Endothelial cell (in vitro differentiated cells): ENCODE results near the gene PSMA4. TPM values are rescaled to one million over a fixed set of nuclear protein-coding genes. Genes with fewer than 3 reads are reported as not detected.

ENCODE experiments used
- DNase-seq: peaks from one replicate; pipeline ENCODE4 v3.0.0; 2021; ENCODE audit warnings: low spot score
- H3K27ac Mint-ChIP-seq: one replicate; pipeline ENCODE4 v1.8.0; 2021; ENCODE audit warnings: mixed read lengths, inconsistent platforms; ENCODE audit not compliant: unreplicated experiment
- H3K27me3 Mint-ChIP-seq: one replicate; pipeline ENCODE4 v1.8.0; 2021; ENCODE audit warnings: mild to moderate bottlenecking, moderate library complexity, mixed read lengths, inconsistent platforms; ENCODE audit not compliant: unreplicated experiment
- H3K36me3 Mint-ChIP-seq: one replicate; pipeline ENCODE4 v1.8.0; 2021; ENCODE audit warnings: mild to moderate bottlenecking, low read depth, mixed read lengths, inconsistent platforms; ENCODE audit not compliant: unreplicated experiment
- H3K4me1 Mint-ChIP-seq: one replicate; pipeline ENCODE4 v1.8.0; 2021; ENCODE audit warnings: mild to moderate bottlenecking, mixed read lengths, inconsistent platforms; ENCODE audit not compliant: unreplicated experiment
- H3K4me3 Mint-ChIP-seq: one replicate; pipeline ENCODE4 v1.8.0; 2021; ENCODE audit warnings: mild to moderate bottlenecking, mixed read lengths, inconsistent platforms; ENCODE audit not compliant: unreplicated experiment
- H3K9me3 Mint-ChIP-seq: one replicate; pipeline ENCODE4 v1.8.0; 2021; ENCODE audit warnings: mixed read lengths, inconsistent platforms; ENCODE audit not compliant: unreplicated experiment
- total RNA-seq: library from RNA; stranded (reverse); fragmentation: NEBNext Ultra II Directional; extraction: Animal tissue kit (Norgen Biotek cat#: 25700); gene quantifications from one replicate; pipeline ENCODE4 v1.2.1, GENCODE V29; 2021; ENCODE audit not compliant: unreplicated experiment
- TF ChIP-seq, protein P1 (sequence below): fragments of 200-600 bp; sonication (generic); IDR thresholded peaks from one replicate; pipeline ENCODE4 v1.5.0; 2021; ENCODE audit warnings: antibody characterized with exemption; ENCODE audit not compliant: unreplicated experiment

PSMA4 gene
- total RNA-seq, 1 donor from 2014 or later, result 169 TPM

DNA sequence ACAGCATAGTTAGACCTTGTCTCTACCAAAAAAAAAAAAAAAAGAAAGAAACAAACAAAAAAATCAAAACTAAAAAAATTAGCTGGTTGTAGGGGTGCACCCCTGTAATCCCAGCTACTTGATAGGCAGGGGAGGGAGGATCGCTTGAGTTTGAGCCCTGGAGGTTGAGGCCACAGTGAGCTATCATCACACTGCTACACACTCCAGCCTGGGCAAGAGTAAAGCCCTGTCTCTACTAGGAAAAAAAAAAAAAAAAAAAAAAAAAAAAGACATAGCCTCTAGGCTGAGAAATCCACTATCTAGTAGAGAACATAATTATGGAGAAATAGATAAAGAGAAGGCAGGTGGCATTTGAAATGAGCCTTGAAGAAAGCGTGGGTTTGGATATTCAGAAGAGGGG, 22.8 kb downstream of the PSMA4 start:
- H3K36me3 Mint-ChIP-seq, result no peaks in the 10 kb centered on the region
- no peak overlapping the region for H3K4me3 Mint-ChIP-seq
- H3K27me3 Mint-ChIP-seq, result peaks cover 3% of the 10 kb centered on the region
- no peak overlapping the region for H3K27ac Mint-ChIP-seq
- no peaks in the 10 kb centered on the region for H3K9me3 Mint-ChIP-seq
- peaks cover 24% of the 10 kb centered on the region for H3K4me1 Mint-ChIP-seq
- DNase-seq, result no peak
- TF ChIP-seq, protein P1, sequence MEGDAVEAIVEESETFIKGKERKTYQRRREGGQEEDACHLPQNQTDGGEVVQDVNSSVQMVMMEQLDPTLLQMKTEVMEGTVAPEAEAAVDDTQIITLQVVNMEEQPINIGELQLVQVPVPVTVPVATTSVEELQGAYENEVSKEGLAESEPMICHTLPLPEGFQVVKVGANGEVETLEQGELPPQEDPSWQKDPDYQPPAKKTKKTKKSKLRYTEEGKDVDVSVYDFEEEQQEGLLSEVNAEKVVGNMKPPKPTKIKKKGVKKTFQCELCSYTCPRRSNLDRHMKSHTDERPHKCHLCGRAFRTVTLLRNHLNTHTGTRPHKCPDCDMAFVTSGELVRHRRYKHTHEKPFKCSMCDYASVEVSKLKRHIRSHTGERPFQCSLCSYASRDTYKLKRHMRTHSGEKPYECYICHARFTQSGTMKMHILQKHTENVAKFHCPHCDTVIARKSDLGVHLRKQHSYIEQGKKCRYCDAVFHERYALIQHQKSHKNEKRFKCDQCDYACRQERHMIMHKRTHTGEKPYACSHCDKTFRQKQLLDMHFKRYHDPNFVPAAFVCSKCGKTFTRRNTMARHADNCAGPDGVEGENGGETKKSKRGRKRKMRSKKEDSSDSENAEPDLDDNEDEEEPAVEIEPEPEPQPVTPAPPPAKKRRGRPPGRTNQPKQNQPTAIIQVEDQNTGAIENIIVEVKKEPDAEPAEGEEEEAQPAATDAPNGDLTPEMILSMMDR, result no peak

DNA sequence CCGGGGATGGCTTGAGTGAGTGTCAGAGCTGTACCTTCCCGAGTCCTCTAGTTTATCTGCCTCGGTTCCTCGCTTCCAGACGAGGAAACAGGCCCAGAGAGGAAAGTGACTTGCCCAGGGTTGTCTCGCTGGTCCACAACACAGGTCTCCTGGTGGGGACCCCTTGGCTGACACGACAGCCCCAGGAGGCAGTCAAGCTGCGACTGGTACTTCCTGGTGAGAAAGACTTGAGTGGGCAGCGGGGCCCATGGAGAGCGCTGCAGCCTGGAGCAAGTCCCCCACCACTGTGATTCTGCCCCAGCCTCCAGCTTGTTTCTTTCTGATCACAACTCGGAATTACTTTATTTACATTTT, 24.5 kb downstream of the PSMA4 start:
- Mint-ChIP-seq H3K27me3 (peaks cover 3% of the 10 kb centered on the region), H3K4me3 (peak overlapping the region; percentile 82), H3K27ac (peak overlapping the region; percentile 13), H3K9me3 (no peaks in the 10 kb centered on the region), H3K36me3 (no peaks in the 10 kb centered on the region), H3K4me1 (peaks cover 24% of the 10 kb centered on the region)
- DNase-seq, result peak; percentile 6
- TF ChIP-seq, protein P1, result no peak

DNA sequence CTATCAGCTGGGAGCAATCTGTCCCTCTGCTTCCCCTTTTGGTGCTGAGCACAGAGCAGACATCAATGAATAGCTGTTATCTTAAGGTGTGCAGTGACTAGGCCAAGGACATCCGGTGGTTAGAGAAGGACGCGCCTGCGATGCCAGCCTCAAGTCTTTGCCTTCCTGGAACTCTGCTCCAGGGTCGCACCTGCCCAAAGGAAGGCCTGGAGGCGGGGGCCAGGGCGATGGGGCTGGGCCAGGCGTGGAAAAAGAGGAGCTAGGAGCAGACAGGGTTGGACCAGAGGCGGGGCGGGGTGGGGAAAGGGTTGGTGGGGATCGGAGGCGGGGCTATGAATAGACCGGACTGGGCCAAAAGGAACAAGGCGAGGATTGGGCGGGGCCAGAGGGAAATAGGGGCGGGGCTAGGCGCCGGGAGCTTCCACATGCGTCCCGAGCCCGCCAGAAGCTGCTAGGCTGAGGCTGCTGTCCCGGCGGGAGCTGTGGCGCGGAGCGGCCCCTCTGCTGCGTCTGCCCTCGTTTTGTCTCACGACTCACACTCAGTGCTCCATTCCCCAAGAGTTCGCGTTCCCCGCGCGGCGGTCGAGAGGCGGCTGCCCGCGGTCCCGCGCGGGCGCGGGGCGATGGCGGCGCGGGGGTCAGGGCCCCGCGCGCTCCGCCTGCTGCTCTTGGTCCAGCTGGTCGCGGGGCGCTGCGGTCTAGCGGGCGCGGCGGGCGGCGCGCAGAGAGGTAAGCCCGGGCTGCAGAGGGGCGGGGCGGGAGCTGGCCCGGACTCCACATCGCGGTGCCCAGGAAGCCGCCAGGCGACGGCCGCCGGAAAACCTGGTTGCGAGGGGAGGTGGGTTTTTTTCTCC, 25.1 kb downstream of the PSMA4 start, which contains the start of gene CHRNA5:
Gene CHRNA5 (plus strand): TSS at position 424 of the 854 bp plus-strand sequence. CDS start 200 bp downstream, at position 624.
- peaks cover 3% of the 10 kb centered on the region for H3K27me3 Mint-ChIP-seq
- peak within 1 kb of the TSS; percentile 98 for H3K4me3 Mint-ChIP-seq
- peak within 1 kb of the TSS; percentile 91 for H3K27ac Mint-ChIP-seq
- DNase-seq, result peak; percentile 88
- no peaks in the 10 kb centered on the region for H3K36me3 Mint-ChIP-seq
- TF ChIP-seq, protein P1, result no peak
- peaks cover 24% of the 10 kb centered on the region for H3K4me1 Mint-ChIP-seq
- no peaks in the 10 kb centered on the region for H3K9me3 Mint-ChIP-seq

DNA sequence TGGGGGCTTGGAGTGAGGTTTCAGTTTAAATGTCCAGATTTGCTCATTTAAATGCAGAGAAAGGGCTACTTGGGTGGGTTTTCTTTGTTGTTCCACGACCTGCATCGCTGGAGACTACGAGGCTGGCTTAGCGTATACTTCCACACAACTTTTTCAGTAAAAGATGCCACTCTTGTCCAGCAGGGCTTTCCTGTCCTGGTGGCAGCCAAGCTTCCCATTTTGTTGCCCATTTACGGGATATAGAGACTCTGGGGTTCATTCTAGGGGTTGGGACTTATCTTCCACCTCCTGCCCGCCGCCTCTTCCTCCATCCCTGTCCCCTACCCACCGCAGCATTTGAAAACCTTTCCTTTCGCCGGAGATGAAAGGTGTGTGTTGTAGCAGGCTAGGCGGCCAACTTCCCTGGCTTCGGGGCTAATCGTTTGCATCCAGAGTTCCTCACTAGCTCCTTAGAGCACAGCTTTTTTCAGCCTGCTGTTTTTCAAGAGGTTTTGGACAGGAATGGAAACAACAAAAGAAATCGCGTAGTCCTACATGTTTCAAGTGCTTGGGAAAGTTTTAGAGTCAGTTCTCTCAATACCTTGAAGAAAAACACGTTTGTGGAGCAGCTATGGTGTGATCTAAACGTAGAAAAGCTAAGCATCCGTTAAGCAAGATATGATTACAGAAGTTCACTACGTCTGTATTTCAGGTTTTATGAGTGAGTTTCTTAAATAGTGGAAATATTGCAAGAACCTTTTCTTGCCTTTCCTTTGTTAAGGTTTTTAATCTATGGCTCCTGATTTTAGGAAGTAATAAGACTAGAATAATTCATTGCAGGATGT, 25.9 kb downstream of the PSMA4 start:
- peak overlapping the region; percentile 98 for H3K4me3 Mint-ChIP-seq
- no peaks in the 10 kb centered on the region for H3K36me3 Mint-ChIP-seq
- H3K27ac Mint-ChIP-seq, result peak overlapping the region; percentile 91
- no peaks in the 10 kb centered on the region for H3K9me3 Mint-ChIP-seq
- peaks cover 3% of the 10 kb centered on the region for H3K27me3 Mint-ChIP-seq
- TF ChIP-seq, protein P1, result no peak
- DNase-seq, result no peak
- H3K4me1 Mint-ChIP-seq, result peaks cover 24% of the 10 kb centered on the region
